Activated CD4-positive, alpha-beta T cell treated with anti-CD3 and anti-CD28 coated beads, Interleukin-2, amount 50 U/mL, for 1 hour (primary cell): ENCODE data around the gene SH2D2A.
A peak's percentile ranks its signal among the peaks of the same experiment; 100 is the strongest.

Experiments used
- DNase-seq: peaks from one replicate; pipeline ENCODE4 v3.0.0-alpha.2; 2020

The SH2D2A gene

DNA sequence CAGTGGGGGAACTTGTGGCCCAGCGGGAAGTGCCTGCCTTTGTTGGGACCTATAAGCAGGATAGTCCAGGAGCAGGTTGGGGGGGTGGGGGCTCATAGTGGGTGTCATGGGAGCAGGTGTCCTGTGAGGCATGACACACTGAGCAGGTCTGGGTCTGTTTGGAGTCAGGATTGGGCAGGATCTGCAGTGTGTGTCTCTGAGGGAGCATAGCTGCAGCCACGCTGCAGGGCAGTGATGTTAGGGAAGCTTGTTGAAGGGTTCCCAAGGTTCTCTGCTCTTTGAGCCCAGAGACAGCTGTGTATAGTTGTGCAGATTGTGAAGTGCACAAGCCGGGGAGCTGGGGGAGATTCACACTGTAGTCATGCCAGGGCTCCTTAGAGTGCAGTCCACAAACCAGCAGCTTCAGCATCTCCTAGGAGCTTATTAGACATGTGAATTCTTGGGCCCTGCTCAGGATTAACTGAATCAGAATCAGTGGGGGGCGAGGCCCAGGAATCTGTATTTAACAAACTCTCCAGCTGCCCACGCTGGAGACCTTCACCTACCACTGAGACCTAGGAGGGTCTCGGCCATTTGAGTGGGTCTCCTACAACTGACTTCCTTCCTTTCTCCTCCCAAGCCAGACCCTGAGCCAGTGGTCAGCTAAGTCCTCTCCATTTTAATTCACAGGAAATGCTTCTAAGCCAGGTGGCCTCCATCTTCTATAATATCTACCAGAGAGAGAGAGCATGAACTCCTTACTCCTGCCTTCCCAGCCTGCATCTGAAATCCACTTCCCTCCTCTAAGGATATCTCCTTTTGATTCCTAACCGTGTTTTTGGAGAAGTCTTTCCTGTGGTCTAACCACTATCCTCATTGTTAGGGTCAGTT, 31.2 kb upstream of the SH2D2A start:
- no peak for DNase-seq

GRCh38 chr1:156846643-156847042, 30.0 kb upstream of the SH2D2A start:
- no peak for DNase-seq

- DNase-seq, result no peak
Observed at GRCh38 chr1:156845953-156846545, 29.4 kb upstream of the SH2D2A start.

DNA sequence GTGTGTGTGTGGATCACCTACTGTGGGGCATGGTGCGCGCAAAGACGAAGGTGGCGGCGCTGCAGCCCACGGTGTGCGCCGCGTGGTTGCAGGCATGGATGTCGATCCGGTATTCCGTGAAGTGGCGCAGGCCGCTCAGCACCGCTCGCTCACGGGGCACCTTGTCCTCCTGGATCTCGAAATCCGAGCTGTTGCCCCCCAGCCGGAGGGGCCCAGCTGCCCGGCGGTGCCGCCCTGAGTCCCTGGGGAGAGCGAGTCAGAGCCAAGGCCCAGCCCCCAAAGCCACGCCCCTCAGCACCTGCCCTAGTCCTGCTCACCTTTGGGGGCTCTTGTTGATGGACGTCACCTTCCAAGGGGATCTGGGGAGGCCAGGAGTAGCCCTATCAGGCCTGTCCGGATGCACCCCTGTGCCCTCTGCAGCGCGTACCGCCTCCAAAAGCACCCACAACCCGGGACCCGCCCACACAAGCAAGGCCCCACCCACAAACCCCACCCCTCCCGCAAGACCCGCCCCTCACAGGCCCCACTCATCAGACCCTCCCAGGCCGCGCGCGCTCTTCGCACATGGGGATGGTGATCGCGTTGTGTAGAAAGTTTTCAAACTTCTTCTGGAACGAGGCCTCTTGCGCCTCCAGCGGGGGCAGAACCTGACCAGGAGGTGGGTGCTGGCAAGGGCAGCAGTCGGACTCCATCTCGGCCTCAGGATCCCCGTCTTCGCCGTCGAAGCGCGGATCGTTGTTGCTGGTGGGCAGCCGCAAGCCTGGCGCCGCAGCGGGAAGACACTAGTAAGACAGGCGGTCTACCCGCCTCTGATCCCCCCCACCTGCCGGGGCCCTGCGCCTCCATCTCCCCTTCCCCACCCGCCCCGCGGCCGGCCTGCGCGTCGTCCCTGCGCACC, 28.7 kb upstream of the SH2D2A start:
- DNase-seq, result peak; percentile 20

DNA sequence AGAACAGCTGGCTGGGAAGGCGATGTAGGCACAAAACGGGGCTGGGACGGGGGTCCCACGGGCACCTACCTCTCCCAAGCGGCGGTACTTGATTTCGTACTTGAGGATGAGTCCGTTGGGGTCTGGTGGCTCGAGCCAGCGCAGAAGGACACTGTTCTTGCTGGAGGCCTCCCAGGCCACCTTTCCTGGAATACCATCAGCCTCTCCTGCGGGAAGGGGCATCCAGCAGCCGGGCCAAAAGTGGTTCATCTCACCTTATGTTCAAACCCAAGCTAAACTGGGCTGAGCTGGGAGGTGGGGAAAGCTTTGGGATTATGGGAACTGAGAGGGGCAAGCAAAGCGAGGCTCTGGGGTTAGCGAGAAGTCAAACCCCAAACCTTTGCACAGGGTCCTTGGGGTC, 28.0 kb upstream of the SH2D2A start:
- DNase-seq, result no peak

GRCh38 chr1:156844102-156844501, 27.5 kb upstream of the SH2D2A start:
- DNase-seq, result no peak

- no peak for DNase-seq
Observed at GRCh38 chr1:156842618-156843300, 26.1 kb upstream of the SH2D2A start.

DNA sequence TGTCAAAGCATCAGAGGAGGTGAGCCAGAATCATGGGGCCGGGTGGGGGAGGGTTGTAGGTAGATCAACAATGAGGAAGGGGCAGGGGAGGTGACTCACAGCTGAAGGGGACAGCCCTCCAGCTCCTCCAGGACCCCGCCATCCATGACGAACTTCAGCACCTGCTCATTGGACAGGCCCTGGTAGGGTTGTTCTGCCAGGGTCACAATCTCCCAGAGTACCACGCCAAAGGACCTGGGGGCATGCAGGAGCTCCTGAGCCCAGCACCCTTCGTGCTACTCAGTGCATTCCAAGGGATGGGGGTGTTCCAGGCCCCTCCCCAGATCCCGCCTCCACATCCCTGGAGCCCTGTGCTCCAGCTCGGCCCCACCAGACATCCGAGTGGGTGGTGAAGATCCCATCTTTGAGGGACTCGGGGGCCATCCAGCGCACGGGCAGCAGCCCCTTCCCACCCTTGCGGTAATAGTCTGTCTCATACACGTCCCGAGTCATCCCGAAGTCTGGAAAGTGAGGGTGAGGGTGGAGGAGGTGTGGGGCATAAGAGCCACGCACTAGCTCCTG, 24.7 kb upstream of the SH2D2A start:
- DNase-seq, result no peak

DNA sequence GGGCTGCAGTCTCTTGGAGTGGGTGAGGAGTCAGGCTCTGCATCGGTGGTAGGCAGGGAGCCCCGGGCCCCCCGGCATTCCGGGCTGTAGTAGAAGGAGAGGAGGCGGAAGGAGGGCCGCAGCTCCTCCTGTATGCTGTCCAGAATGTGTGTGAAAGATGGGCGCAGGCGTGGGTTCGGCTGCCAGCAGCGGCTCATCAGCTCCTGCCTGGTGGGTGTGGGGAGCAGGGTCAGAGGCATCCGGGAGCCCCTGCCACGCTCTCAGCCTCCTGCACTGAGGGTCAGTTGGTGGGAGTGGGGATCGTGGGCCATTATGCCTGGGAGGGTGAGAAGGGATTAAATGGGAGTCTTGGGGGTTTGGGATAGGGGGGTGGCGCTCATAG, 24.2 kb upstream of the SH2D2A start:
- DNase-seq, result no peak

DNA sequence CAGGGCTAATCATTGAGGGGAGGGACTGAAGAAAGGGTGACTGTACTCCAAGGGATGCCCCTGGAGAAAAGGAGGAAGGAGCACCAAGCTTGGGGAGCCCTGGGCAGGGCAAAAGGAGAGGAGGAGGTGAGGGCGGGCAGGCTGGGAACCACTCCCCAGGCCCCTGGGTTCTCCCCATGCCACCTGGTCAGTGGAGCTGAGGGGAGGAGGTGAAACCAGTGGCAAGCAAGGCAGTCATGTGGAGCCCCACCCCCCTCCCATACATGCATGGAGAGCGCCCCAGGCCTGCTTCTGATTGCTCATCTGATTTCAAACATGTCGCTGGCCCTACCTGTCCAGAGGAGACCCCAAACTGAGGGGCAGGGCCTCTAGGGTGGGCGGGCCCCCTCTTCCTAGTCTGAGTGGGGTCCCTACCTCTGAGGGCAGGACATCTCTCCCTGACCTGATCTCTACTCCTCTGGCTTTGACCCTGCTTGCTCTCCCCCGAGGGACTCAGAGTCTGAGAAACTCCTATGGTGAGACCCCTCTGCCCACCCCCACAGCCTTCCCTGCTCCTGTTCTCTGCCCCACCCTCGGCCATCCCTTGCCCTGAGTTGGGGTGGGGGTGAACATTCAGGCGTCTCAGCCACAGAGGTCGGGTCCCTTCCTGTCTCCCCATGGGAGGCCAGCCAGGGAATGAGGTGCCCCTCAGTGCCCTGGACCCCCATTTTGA, 23.7 kb upstream of the SH2D2A start:
- no peak for DNase-seq

- DNase-seq, result no peak
Observed at GRCh38 chr1:156839426-156840109, 22.9 kb upstream of the SH2D2A start.

- DNase-seq, result peak; percentile 35
Observed at GRCh38 chr1:156838972-156839371, 22.3 kb upstream of the SH2D2A start.

- DNase-seq, result no peak
Observed at GRCh38 chr1:156836892-156837291, 20.2 kb upstream of the SH2D2A start.

DNA sequence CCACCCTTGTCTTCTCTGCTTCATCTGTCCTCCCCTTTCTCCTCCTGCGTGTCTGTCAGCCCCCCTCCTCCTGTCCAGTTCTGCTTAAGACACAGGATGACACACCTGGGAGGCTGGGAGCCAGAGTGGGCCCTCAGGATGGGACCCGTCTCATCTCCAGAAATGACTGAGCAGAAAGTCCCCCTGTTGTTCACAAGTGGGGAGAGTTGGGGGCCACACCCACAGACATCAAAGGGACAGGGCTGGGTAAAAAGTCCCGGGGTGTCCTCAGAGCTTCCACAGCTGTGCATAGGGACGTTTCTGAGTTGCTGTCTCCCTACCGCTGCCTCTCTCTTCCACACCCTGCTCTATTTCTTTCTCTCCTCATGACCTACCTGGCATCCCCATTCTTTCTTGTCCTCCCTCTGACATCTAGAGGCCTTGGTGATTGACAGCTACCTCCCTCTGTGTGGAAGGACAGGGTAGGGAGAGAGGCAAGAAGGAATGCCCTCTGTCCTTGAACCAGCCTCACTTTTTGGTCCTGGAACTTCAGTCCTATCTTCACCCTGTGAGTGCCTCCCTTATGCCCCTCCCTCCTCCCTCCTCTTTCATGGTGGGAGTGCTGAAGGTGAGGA, 19.5 kb upstream of the SH2D2A start:
- no peak for DNase-seq

- DNase-seq, result no peak
Observed at GRCh38 chr1:156834322-156834721, 17.7 kb upstream of the SH2D2A start.

DNA sequence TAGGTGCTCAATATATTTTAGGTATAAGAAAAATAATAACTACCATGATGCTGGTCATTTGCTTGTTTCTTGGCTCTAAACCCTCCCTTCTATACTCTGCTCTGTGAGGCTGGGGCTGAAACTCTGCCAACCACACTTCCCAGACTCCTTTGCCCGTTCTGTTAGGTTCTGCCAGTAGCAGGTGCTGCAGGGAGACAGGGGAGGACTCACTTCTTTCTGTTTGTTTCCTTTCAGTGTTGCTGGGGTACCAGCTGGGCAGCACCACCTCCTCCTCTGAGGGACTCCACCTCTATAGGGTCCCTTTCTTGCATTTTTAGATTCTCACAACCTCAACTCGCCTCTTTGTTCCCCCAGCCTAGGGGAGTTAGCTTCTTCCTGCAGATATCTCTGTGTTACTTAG, 17.0 kb upstream of the SH2D2A start:
- DNase-seq, result no peak

DNA sequence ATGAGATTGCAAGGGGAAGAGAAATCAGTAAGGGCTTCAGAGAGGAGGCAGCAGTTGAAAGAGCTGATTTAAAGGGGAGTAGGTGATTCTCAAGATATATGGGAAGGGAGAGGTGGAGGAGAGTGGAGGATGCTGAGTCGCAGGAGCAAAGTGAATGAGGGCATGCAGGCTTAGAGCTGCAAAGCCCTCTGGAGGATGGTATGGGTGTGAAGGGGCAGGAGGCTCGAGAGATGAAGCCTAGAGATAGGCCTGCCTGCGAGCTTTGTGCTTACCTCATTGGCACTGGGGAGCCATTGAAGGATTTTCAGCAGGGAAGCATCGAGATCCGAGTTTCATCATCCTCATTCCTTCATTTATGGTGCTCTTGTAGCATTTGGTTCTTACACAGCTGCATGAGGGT, 15.8 kb upstream of the SH2D2A start:
- no peak for DNase-seq

- DNase-seq, result no peak
Observed at GRCh38 chr1:156828400-156829124, 11.9 kb upstream of the SH2D2A start.

DNA sequence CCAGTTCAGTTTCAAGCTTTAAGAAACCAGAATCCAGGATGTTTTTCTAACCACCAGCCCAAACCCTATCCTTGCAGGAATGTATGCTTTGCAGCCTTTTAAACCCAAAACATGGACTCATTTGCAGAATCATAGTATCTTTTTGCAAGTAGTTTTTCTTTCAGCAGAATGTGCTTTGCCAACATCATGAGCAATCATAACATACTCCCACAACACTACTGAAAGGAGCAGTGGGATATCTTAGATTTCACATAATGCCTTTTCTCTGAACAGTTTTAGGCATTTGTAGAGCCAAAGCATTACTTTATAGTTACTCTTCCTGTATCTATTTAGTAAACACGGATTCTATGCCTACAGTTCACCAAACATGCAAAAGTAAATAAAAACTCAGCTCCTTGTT, 10.0 kb upstream of the SH2D2A start:
- DNase-seq, result no peak

GRCh38 chr1:156823210-156823790, 6.7 kb upstream of the SH2D2A start:
- DNase-seq, result no peak
